ENCODE data around the gene EFL1. TPM values are rescaled to one million over a fixed set of nuclear protein-coding genes. Genes with fewer than 3 reads are reported as not detected.
A peak's percentile ranks its signal among the peaks of the same experiment; 100 is the strongest.

EFL1 gene
- total and polyA plus RNA-seq, 9 of the 15 experiments (the other 6 are each of a cell fraction or from before 2014, with no cell fraction given), result 4.8 to 32.5 (median 16.9) TPM

- ChIA-PET CTCF (ENCODE audit: low intra/inter-chr PET ratio) (interaction anchor here (0.6 kb wide), 1 partner anchor 118 kb away, joined by 3 read pairs; no protein-coding TSS in a partner anchor), POLR2A (interaction anchor here (0.6 to 1.0 kb wide), 2 partner anchors 33 to 626 kb away, joined by 3 read pairs; no protein-coding TSS in a partner anchor)
- in situ Hi-C loops (cut with MboI) (loop anchor here (25.0 kb wide), 1 partner anchor 616 kb away; no protein-coding TSS in a partner anchor), intact Hi-C loops (cut with micrococcal nuclease) (loop anchor here (10.0 kb wide), 1 partner anchor 699 kb away; no protein-coding TSS in a partner anchor)
- BruUV-seq (replicated peaks), result no TSS peak
- no peaks in the 10 kb centered on the region for H4K20me1 ChIP-seq (replicated peaks; ENCODE audit: control insufficient read depth, insufficient read depth, low read length)
- H3K4me1 ChIP-seq (replicated peaks in 1 of 2; ENCODE audit: control insufficient read depth in 2 of 2, insufficient read depth in 2 of 2, low read length in 2 of 2), result peaks cover 2 to 5% of the 10 kb centered on the region in 2 experiments; a peak in 2 of 5 replicates
- H3K9me3 ChIP-seq (replicated peaks; ENCODE audit: control insufficient read depth, insufficient read depth, low read depth, low read length), result no peaks in the 10 kb centered on the region
- no peaks in the 10 kb centered on the region for H3K79me2 ChIP-seq (ENCODE audit: control insufficient read depth, insufficient read depth, low read length)
- H3K4me3 ChIP-seq, result no peak overlapping the region
- H3K27me3 ChIP-seq (ENCODE audit: control insufficient read depth in 2 of 2, insufficient read depth in 2 of 2, low read length in 2 of 2), result peaks cover 28 to 45% of the 10 kb centered on the region in 2 experiments; a peak in 4 of 5 replicates
- H3K9me1 ChIP-seq (ENCODE audit: control insufficient read depth, insufficient read depth, low read length), result no peaks in the 10 kb centered on the region
- no peaks in the 10 kb centered on the region for H3K36me3 ChIP-seq (ENCODE audit: control insufficient read depth, insufficient read depth, low read length)
- H3K27ac ChIP-seq (ENCODE audit: extremely low read depth, low read depth, low read length), result no peak overlapping the region
- peak overlapping the region; percentile 29; the same call in 1 of the 2 replicates for H3K4me2 ChIP-seq (ENCODE audit: insufficient read depth, low read length)
- no peak for FAIRE-seq
- 5% methylated on average over 6 of the region's 6 CpGs for WGBS (ENCODE audit: insufficient coverage, low coverage, missing lambda C conversion rate)
- peak; percentile 45 for ATAC-seq
- H2AFZ ChIP-seq (ENCODE audit: low read depth, low read length), result peak overlapping the region; percentile 40; the same call in 1 of the 2 replicates
- no peak overlapping the region for H3K9ac ChIP-seq (ENCODE audit: insufficient read depth in 1 of 2, low read depth in 2 of 2, low read length in 2 of 2)
- DNase-seq (ENCODE audit: extremely low read depth in 1 of 4, low spot score in 3 of 4), result no peak
- TF ChIP-seq GATA2 (CRISPR knock-in tag; IDR thresholded peaks at IDR 0.05) (no peak), CTCF (IDR thresholded peaks at IDR 0.05 in 2 of 3, conservative IDR thresholded peaks at IDR 0.05 in 1 of 3; ENCODE audit: insufficient read depth in 2 of 3, low read depth in 1 of 3, low read length in 3 of 3) (peak; percentile 38 to 59 (median 43); a peak in 5 of 6 replicates), REST (IDR thresholded peaks at IDR 0.05; ENCODE audit: borderline replicate concordance) (peak; percentile 70), REST (CRISPR knock-in tag; IDR thresholded peaks at IDR 0.05; ENCODE audit: low read depth) (no peak), ZNF609 (CRISPR knock-in tag; IDR thresholded peaks at IDR 0.05; ENCODE audit: borderline replicate concordance) (no peak), STAG1 (CRISPR knock-in tag; IDR thresholded peaks at IDR 0.05; ENCODE audit: borderline replicate concordance) (peak; percentile 52; the same call in 1 of the 2 replicates)
These were observed 159.1 kb downstream of the EFL1 start for GRCh38 chr15:82103468-82103867.

All from K562 (cell line).